ENCODE measurements around the gene MED10. TPM values are rescaled to one million over a fixed set of nuclear protein-coding genes. Genes with fewer than 3 reads are reported as not detected.

The MED10 gene
- total and polyA plus RNA-seq, 2 of the 4 experiments (the other 2 are of a cell fraction): 9.1 to 60.0 TPM

DNA sequence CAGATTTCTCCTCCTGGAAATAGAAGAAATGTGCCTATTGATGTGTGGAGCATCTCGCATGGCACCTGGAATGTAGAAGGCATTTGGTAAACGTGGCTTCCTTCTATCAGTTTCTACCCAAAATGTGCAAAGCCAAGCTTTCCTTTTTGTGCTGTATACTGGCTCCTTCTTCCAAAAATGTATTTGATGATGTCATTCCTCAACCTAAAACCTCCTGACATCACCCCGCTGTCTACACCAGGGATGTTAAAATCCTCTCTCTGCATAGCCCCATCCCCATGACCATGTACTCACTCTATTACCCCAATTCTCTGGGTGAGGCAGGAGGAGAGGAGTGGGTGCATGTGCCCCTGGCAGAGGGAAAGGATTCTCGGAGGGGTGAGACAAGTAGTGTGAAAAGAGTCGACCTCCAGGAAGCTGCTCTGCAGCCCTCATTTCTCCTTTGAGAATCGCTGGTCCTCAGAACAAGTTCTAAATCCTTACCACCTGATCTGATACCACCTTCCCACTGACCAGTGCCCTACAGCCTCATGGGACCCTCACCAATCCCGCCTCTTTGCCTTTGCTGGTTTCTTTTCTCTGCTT is 11.7 kb upstream of the MED10 start:
- Histone ChIP-seq H2AK9ac (replicated peaks; ENCODE audit: low read depth, low read length, poor library complexity) (no peak overlapping the region), H3K9me3 (ENCODE audit: control insufficient read depth, insufficient read depth, low read length) (no peaks in the 10 kb centered on the region), H3K18ac (ENCODE audit: low read depth, low read length) (no peak overlapping the region), H3K4ac (ENCODE audit: low read depth, low read length) (no peak overlapping the region), H3K56ac (ENCODE audit: extremely low read depth, insufficient read depth, low read length) (no peak overlapping the region), H4K20me1 (ENCODE audit: insufficient read depth, low read length) (no peaks in the 10 kb centered on the region), H2AK5ac (ENCODE audit: low read depth, low read length) (no peak overlapping the region), H4K8ac (ENCODE audit: low read depth in 2 of 2, low read length in 2 of 2) (no peak overlapping the region), H2BK5ac (ENCODE audit: low read depth, low read length, poor library complexity, severe bottlenecking) (no peak overlapping the region), H3K36me3 (ENCODE audit: control insufficient read depth, insufficient read depth, low read length) (no peaks in the 10 kb centered on the region), H3K4me2 (ENCODE audit: low read depth, low read length) (no peak overlapping the region), H3K4me1 (ENCODE audit: control insufficient read depth, insufficient read depth, low read length) (no peaks in the 10 kb centered on the region), H4K91ac (ENCODE audit: insufficient read depth, low read depth, low read length) (no peak overlapping the region), H2BK15ac (ENCODE audit: low read depth, low read length) (no peak overlapping the region), H3K9me1 (ENCODE audit: insufficient read depth, low read length) (no peaks in the 10 kb centered on the region), H3K27ac (ENCODE audit: insufficient read depth, low read length) (no peak overlapping the region), H3K27me3 (ENCODE audit: control insufficient read depth, insufficient read depth, low read length) (peaks cover 4% of the 10 kb centered on the region), H4K5ac (ENCODE audit: low read depth, low read length) (no peak overlapping the region), H2AFZ (replicated peaks; ENCODE audit: low read length, poor library complexity) (no peak overlapping the region), H3K79me1 (ENCODE audit: low read depth in 1 of 2, low read length in 2 of 2) (no peaks in the 10 kb centered on the region), H2BK20ac (ENCODE audit: low read depth, low read length) (no peak overlapping the region), H3K9ac (ENCODE audit: low read depth, low read length) (no peak overlapping the region), H3K4me3 (ENCODE audit: insufficient read depth, low read depth, low read length) (no peak overlapping the region), H2BK120ac (ENCODE audit: low read depth, low read length) (no peak overlapping the region), H3K23ac (ENCODE audit: low read depth, low read length) (no peak overlapping the region), H3K14ac (replicated peaks; ENCODE audit: low read depth, low read length) (no peak overlapping the region)
- dilution Hi-C loops (cut with HindIII; ENCODE audit: low sequenced_read_pairs, unreplicated experiment) (no loop called here), in situ Hi-C loops (cut with MboI; ENCODE audit: low sequenced_read_pairs) (no loop called here), intact Hi-C loops (cut with micrococcal nuclease) (no loop called here)
- ATAC-seq (ENCODE audit: low read depth) (no peak), DNase-seq (no peak)
- TF ChIP-seq, protein P1, sequence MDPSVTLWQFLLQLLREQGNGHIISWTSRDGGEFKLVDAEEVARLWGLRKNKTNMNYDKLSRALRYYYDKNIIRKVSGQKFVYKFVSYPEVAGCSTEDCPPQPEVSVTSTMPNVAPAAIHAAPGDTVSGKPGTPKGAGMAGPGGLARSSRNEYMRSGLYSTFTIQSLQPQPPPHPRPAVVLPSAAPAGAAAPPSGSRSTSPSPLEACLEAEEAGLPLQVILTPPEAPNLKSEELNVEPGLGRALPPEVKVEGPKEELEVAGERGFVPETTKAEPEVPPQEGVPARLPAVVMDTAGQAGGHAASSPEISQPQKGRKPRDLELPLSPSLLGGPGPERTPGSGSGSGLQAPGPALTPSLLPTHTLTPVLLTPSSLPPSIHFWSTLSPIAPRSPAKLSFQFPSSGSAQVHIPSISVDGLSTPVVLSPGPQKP (IDR thresholded peaks at IDR 0.05; ENCODE audit: borderline replicate concordance, low read depth, low read length): no peak
- TF ChIP-seq BHLHE40 (IDR thresholded peaks at IDR 0.05; ENCODE audit: low read depth, low read length): no peak
- no peak for TF ChIP-seq MAFK (IDR thresholded peaks at IDR 0.05; ENCODE audit: low read depth, low read length)
- TF ChIP-seq RCOR1 (IDR thresholded peaks at IDR 0.05; ENCODE audit: insufficient replicate concordance, low read length): no peak
- TF ChIP-seq, protein P2, sequence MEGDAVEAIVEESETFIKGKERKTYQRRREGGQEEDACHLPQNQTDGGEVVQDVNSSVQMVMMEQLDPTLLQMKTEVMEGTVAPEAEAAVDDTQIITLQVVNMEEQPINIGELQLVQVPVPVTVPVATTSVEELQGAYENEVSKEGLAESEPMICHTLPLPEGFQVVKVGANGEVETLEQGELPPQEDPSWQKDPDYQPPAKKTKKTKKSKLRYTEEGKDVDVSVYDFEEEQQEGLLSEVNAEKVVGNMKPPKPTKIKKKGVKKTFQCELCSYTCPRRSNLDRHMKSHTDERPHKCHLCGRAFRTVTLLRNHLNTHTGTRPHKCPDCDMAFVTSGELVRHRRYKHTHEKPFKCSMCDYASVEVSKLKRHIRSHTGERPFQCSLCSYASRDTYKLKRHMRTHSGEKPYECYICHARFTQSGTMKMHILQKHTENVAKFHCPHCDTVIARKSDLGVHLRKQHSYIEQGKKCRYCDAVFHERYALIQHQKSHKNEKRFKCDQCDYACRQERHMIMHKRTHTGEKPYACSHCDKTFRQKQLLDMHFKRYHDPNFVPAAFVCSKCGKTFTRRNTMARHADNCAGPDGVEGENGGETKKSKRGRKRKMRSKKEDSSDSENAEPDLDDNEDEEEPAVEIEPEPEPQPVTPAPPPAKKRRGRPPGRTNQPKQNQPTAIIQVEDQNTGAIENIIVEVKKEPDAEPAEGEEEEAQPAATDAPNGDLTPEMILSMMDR (conservative IDR thresholded peaks at IDR 0.05; ENCODE audit: low read depth, low read length): no peak
- no peak for TF ChIP-seq POLR2A (IDR thresholded peaks at IDR 0.05; ENCODE audit: low read depth, low read length)
- TF ChIP-seq CHD1 (IDR thresholded peaks at IDR 0.05; ENCODE audit: low read depth, low read length): no peak
- no peak for TF ChIP-seq RFX5 (IDR thresholded peaks at IDR 0.05; ENCODE audit: low read depth, low read length)
- TF ChIP-seq CEBPB (IDR thresholded peaks at IDR 0.05; ENCODE audit: low read depth, low read length): no peak
- TF ChIP-seq MXI1 (IDR thresholded peaks at IDR 0.05; ENCODE audit: borderline replicate concordance, low read depth, low read length): no peak
- TF ChIP-seq NFE2L2 (IDR thresholded peaks at IDR 0.05; ENCODE audit: low read depth, low read length): no peak
- TF ChIP-seq RAD21 (IDR thresholded peaks at IDR 0.05; ENCODE audit: low read length): no peak
- TF ChIP-seq, protein P3, sequence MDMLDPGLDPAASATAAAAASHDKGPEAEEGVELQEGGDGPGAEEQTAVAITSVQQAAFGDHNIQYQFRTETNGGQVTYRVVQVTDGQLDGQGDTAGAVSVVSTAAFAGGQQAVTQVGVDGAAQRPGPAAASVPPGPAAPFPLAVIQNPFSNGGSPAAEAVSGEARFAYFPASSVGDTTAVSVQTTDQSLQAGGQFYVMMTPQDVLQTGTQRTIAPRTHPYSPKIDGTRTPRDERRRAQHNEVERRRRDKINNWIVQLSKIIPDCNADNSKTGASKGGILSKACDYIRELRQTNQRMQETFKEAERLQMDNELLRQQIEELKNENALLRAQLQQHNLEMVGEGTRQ (IDR thresholded peaks at IDR 0.05; ENCODE audit: low read depth, low read length): no peak
- TF ChIP-seq SMC3 (IDR thresholded peaks at IDR 0.05; ENCODE audit: low read depth, low read length): no peak
- no peak for TF ChIP-seq MAZ (IDR thresholded peaks at IDR 0.05; ENCODE audit: borderline replicate concordance, low read depth, low read length)
- TF ChIP-seq FOS (IDR thresholded peaks at IDR 0.05; ENCODE audit: low read depth, low read length): no peak
- no CpG with 5 or more reads among the region's 7 CpGs for WGBS, 2 experiments (ENCODE audit: extremely low coverage in 2 of 2, insufficient read length in 1 of 2)
- POLR2A ChIA-PET (ENCODE audit: unreplicated experiment): no interaction called here
- CTCF ChIA-PET: no interaction called here
- no TSS peak for BruUV-seq (replicated peaks)

Measured in IMR-90 (cell line).